Activated CD8-positive, alpha-beta T cell treated with anti-CD3 and anti-CD28 coated beads for 36 hours (primary cell): ENCODE results near the gene STIMATE. TPM values are rescaled to one million over a fixed set of nuclear protein-coding genes. Genes with fewer than 3 reads are reported as not detected.

Experiments used
- ATAC-seq: fragments of 200-7000 bp; cut with Tn5 transposase; one replicate; pipeline ENCODE4 v1.10.0; 2021; ENCODE audit warnings: mild to moderate bottlenecking, moderate library complexity
- CTCF ChIA-PET: fragments of 350-600 bp; sonication (Branson Sonifier 250); formaldehyde crosslinking; loops from one replicate; lab custom pipeline; 2021; ENCODE audit warnings: antibody characterized with exemption; lab: Charles Lee
- POLR2A ChIA-PET: fragments of 350-600 bp; sonication (Branson Sonifier 250); formaldehyde crosslinking; loops from one replicate; lab custom pipeline; 2021; ENCODE audit warnings: antibody characterized with exemption; lab: Charles Lee
- DNase-seq: peaks from one replicate; pipeline ENCODE4 v3.0.0-alpha.2; 2020
- H3K27ac Mint-ChIP-seq: one replicate; pipeline ENCODE4 v1.8.0; 2021; ENCODE audit warnings: mild to moderate bottlenecking, mixed read lengths
- H3K27me3 Mint-ChIP-seq: one replicate; pipeline ENCODE4 v1.8.0; 2021; ENCODE audit warnings: mixed read lengths
- H3K36me3 Mint-ChIP-seq: one replicate; pipeline ENCODE4 v1.8.0; 2021; ENCODE audit warnings: low read depth, mixed read lengths
- H3K4me1 Mint-ChIP-seq: one replicate; pipeline ENCODE4 v1.8.0; 2021; ENCODE audit warnings: low read depth, mixed read lengths
- H3K4me3 Mint-ChIP-seq: one replicate; pipeline ENCODE4 v1.8.0; 2021; ENCODE audit warnings: mild to moderate bottlenecking, moderate library complexity, mixed read lengths
- H3K9me3 Mint-ChIP-seq: one replicate; pipeline ENCODE4 v1.8.0; 2021; ENCODE audit warnings: mixed read lengths
- intact Hi-C: fragments of 100-400 bp; cut with micrococcal nuclease; formaldehyde crosslinking; loops from one replicate; pipeline ENCODE4 v1.10.0; 2022
- total RNA-seq, 2 experiments: library from RNA; stranded (reverse); gene quantifications; one replicate each; pipeline ENCODE4 v1.2.3, GENCODE V29; 2021
- TF ChIP-seq, protein P1 (sequence below): fragments of 200-600 bp; IDR thresholded peaks from one replicate; pipeline ENCODE4 v1.8.0; 2022; ENCODE audit warnings: antibody characterized with exemption, mild to moderate bottlenecking

STIMATE gene
- total RNA-seq, 2 experiments from 2014 or later = 17.3 to 18.3 TPM

DNA sequence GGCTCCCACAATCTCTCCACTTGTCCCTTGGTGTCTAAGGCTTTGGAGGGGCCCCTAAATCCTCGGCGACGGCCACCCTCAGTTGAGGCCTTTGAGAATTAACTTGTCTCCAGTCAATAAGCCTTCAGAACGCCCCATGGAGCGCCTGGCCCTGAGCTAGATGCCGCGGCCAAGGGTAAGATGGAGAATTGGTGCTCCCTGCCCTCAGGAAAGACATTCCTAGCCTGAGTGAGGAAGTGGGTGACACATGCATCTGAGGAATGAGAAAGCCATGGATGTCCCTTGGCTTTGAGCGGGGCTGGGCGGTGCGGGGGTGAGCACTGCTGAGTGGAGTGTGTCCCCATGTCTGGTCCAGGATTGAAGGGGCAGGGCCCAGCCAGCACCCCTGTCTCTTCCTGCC is 80.1 kb downstream of the STIMATE start:
- DNase-seq (no peak), ATAC-seq (no peak)
- CTCF ChIA-PET = interaction anchor here (0.8 to 1.1 kb wide), 2 partner anchors 22 to 29 kb away, joined by 3 to 4 read pairs; partner anchors contain the start of gene ITIH3
- no peaks in the 10 kb centered on the region for H3K9me3 Mint-ChIP-seq
- TF ChIP-seq, protein P1, sequence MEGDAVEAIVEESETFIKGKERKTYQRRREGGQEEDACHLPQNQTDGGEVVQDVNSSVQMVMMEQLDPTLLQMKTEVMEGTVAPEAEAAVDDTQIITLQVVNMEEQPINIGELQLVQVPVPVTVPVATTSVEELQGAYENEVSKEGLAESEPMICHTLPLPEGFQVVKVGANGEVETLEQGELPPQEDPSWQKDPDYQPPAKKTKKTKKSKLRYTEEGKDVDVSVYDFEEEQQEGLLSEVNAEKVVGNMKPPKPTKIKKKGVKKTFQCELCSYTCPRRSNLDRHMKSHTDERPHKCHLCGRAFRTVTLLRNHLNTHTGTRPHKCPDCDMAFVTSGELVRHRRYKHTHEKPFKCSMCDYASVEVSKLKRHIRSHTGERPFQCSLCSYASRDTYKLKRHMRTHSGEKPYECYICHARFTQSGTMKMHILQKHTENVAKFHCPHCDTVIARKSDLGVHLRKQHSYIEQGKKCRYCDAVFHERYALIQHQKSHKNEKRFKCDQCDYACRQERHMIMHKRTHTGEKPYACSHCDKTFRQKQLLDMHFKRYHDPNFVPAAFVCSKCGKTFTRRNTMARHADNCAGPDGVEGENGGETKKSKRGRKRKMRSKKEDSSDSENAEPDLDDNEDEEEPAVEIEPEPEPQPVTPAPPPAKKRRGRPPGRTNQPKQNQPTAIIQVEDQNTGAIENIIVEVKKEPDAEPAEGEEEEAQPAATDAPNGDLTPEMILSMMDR = no peak
- H3K27me3 Mint-ChIP-seq = no peaks in the 10 kb centered on the region
- H3K27ac Mint-ChIP-seq = no peak overlapping the region
- H3K4me3 Mint-ChIP-seq = no peak overlapping the region
- intact Hi-C loops = no loop called here
- no peaks in the 10 kb centered on the region for H3K36me3 Mint-ChIP-seq
- H3K4me1 Mint-ChIP-seq = no peaks in the 10 kb centered on the region
- POLR2A ChIA-PET = no interaction called here

DNA sequence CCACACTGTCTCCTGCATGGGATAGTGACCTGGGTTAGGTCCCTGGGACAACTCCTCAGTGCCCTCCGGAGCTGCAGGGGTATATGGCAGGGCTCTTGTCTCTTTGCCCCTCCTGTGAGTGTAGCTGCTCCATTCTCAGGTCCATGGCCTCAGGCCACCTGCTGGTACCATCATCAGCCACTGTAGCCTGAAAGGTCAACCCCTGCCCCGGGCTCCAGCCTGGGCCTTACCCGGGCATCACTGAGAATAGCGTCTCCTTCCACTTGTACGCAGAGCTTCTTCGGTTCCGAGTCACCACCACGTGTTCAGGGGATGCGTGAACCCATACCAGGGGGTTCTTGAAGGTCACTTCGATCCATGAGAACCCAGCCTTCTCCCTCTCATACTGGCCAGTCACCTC is 80.7 kb downstream of the STIMATE start:
- TF ChIP-seq, protein P1 = no peak
- Mint-ChIP-seq H3K27ac (no peak overlapping the region), H3K4me3 (no peak overlapping the region), H3K36me3 (no peaks in the 10 kb centered on the region), H3K4me1 (no peaks in the 10 kb centered on the region), H3K9me3 (no peaks in the 10 kb centered on the region), H3K27me3 (no peaks in the 10 kb centered on the region)
- ATAC-seq (no peak), DNase-seq (no peak)
- ChIA-PET POLR2A (no interaction called here), CTCF (interaction anchor here (0.8 to 1.1 kb wide), 3 partner anchors 18 to 29 kb away, joined by 3 to 4 read pairs (median 3); partner anchors contain the start of gene ITIH3)
- intact Hi-C loops = no loop called here

DNA sequence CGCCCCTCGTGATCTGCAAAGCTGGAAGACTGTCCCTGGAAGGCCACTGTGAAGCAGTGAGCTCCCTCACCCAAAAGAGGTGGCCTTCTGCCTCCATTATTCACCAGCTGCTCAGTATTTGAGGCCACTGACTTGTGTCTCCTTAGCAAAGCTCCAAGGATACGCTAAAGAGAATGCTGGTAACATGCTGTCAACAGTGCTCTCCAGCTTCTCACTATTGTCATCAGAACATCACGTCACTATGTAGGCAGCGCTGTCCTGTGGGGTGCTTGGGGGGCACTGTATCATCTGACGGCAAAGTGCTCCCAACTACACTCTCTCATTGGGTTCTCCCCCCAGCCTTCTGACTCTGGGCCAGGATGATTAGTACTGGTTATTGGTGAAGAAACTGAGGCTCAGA is 81.1 kb downstream of the STIMATE start:
- DNase-seq (no peak), ATAC-seq (no peak)
- ChIA-PET CTCF (interaction anchor here (0.8 to 1.1 kb wide), 2 partner anchors 18 to 30 kb away, joined by 3 read pairs; no protein-coding TSS in a partner anchor), POLR2A (no interaction called here)
- TF ChIP-seq, protein P1 = no peak
- Mint-ChIP-seq H3K36me3 (no peaks in the 10 kb centered on the region), H3K27me3 (no peaks in the 10 kb centered on the region), H3K27ac (no peak overlapping the region), H3K4me3 (no peak overlapping the region), H3K4me1 (no peaks in the 10 kb centered on the region), H3K9me3 (no peaks in the 10 kb centered on the region)
- intact Hi-C loops = no loop called here

DNA sequence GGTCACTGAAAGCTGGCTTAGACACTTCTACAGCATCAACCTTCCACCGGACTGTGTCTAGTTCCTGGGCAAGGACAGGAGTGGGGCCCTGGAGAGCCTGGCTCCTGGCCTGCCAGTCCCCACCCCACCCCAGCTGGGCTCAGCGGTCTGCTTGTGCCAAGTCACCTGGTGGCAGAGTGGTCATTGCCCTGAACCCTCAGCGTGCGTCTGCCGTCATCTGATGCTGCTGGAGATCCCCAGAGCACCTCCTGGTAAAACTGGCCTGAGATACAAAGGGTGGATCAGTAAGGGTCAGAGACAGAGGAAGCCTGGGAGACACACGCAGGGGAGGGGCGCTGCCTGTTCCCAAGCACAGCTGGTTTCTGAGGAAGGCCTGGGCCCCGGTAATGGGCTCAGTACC is 83.5 kb downstream of the STIMATE start:
- H3K4me3 Mint-ChIP-seq = no peak overlapping the region
- ChIA-PET CTCF (no interaction called here), POLR2A (interaction anchor here (0.8 kb wide), 1 partner anchor 18 kb away, joined by 4 read pairs; no protein-coding TSS in a partner anchor)
- H3K4me1 Mint-ChIP-seq = no peaks in the 10 kb centered on the region
- no peak for DNase-seq
- H3K27ac Mint-ChIP-seq = no peak overlapping the region
- H3K36me3 Mint-ChIP-seq = no peaks in the 10 kb centered on the region
- no peaks in the 10 kb centered on the region for H3K9me3 Mint-ChIP-seq
- intact Hi-C loops = no loop called here
- no peaks in the 10 kb centered on the region for H3K27me3 Mint-ChIP-seq
- no peak for ATAC-seq
- TF ChIP-seq, protein P1 = no peak

DNA sequence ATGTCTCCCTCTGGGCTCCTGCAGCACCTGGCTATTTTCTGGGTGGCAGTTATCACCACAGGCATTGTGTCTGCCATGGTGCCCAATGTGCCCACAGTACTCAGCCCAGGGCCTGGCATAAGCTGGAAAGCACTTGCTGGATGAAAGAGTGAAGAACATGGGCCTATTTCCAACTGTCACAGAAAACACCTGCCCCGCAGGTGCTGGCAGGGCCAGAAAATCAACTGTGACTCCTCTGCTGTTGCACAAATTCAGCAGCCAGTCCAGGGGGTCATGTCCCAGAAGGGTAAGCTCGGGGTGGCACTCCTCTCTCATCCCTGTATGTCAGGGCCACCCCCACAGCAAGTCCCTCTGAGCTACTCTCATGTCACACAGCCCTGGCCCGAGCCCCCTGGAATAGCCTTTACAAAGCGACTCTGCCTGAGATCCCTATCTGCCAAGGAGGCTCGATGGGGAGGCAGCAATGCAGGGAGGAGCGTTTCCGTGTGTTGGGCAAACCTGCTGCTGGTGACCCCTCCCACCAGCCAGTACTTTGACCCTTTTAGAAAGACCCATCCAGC is 85.8 kb downstream of the STIMATE start:
- Mint-ChIP-seq H3K4me3 (no peak overlapping the region), H3K27me3 (no peaks in the 10 kb centered on the region), H3K27ac (no peak overlapping the region), H3K36me3 (no peaks in the 10 kb centered on the region), H3K9me3 (no peaks in the 10 kb centered on the region), H3K4me1 (no peaks in the 10 kb centered on the region)
- CTCF ChIA-PET = interaction anchor here (1.0 to 1.5 kb wide), 4 partner anchors 9 to 13 kb away, joined by 3 to 6 read pairs (median 4); no protein-coding TSS in a partner anchor
- DNase-seq (no peak), ATAC-seq (no peak)
- intact Hi-C loops = no loop called here
- POLR2A ChIA-PET = interaction anchor here (0.9 kb wide), 1 partner anchor 41 kb away, joined by 3 read pairs; the partner anchor contains the start of gene NEK4
- TF ChIP-seq, protein P1 = no peak
